GM18867 (cell line): ENCODE data around the gene RDX.
"Not testable (repeated sequence)": the region's sequence is repeated elsewhere in the genome, so short reads cannot be mapped to it uniquely, and the experiment has no call there.

Source experiments
- ATAC-seq: cut with Tn5 transposase; IDR thresholded peaks from one replicate; pipeline ENCODE4 v1.9.1; 2021; ENCODE audit warnings: mild to moderate bottlenecking, moderate library complexity; ENCODE audit not compliant: unreplicated experiment

RDX gene

GRCh38 chr11:110305169-110306018, 9.0 kb upstream of the RDX start:
- no peak for ATAC-seq

GRCh38 chr11:110303414-110303826, 7.0 kb upstream of the RDX start:
- no peak for ATAC-seq

GRCh38 chr11:110301577-110301976, 5.2 kb upstream of the RDX start:
- no peak for ATAC-seq

- ATAC-seq, result no peak
Measured at GRCh38 chr11:110301032-110301431, 4.6 kb upstream of the RDX start.

- no peak for ATAC-seq
Measured at GRCh38 chr11:110299006-110299785, 2.8 kb upstream of the RDX start.

- ATAC-seq, result no peak
Measured at GRCh38 chr11:110298301-110298765, 1.9 kb upstream of the RDX start.

GRCh38 chr11:110297726-110298300, 1.4 kb upstream of the RDX start:
- ATAC-seq, result no peak

GRCh38 chr11:110297076-110297725, 787 bp upstream of the RDX start:
- ATAC-seq, result no peak

GRCh38 chr11:110295531-110296225, 736 bp downstream of the RDX start:
- ATAC-seq, result peak; percentile 68

- no peak for ATAC-seq
Measured at GRCh38 chr11:110295086-110295485, 1.3 kb downstream of the RDX start.

GRCh38 chr11:110294509-110294908, 1.9 kb downstream of the RDX start:
- ATAC-seq, result no peak

- ATAC-seq, result no peak
Measured at GRCh38 chr11:110293389-110293788, 3.0 kb downstream of the RDX start.

- ATAC-seq, result not testable (repeated sequence)
Measured at GRCh38 chr11:110292146-110292545, 4.3 kb downstream of the RDX start.

GRCh38 chr11:110290591-110291334, 5.7 kb downstream of the RDX start:
- no peak for ATAC-seq

GRCh38 chr11:110289472-110289871, 6.9 kb downstream of the RDX start:
- no peak for ATAC-seq

- peak; percentile 68 for ATAC-seq
Measured at GRCh38 chr11:110287537-110287936, 8.9 kb downstream of the RDX start.

GRCh38 chr11:110286298-110287040, 9.9 kb downstream of the RDX start:
- no peak for ATAC-seq

- no peak for ATAC-seq
Measured at GRCh38 chr11:110283862-110284261, 12.6 kb downstream of the RDX start.

- not testable (repeated sequence) for ATAC-seq
Measured at GRCh38 chr11:110280595-110280994, 15.8 kb downstream of the RDX start.
